Activated CD8-positive, alpha-beta memory T cell treated with anti-CD3 and anti-CD28 coated beads for 48 hours (primary cell): ENCODE measurements around the gene FLACC1.
"Not testable (repeated sequence)": the region's sequence is repeated elsewhere in the genome, so short reads cannot be mapped to it uniquely, and the experiment has no call there.

Experiments
- DNase-seq, 3 experiments: peaks; one replicate each; pipeline ENCODE4 v3.0.0-alpha.2; 2020; ENCODE audit warnings: low read depth in 2 of 3, low spot score in 2 of 3

The FLACC1 gene

DNA sequence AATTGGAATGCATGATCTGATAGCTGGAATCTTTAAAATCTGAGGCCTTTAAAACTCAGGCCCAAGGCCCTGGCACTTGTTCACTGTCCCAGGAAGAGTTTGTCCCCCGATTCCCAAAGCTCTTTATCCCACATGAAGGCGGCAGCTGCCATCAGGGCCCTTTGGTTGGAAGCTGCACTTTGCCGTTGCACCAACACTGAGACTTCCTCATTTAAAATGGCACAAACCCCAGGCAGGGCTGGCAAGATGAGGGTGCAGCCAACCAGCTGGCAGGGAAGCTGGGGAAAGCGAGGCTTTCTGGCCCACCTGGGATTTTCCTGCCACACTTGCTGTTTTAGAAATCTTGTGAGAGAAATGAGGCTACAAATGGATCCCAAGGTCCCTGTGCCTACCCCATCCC lies 6.3 kb downstream of the FLACC1 start:
- no peak for DNase-seq

DNA sequence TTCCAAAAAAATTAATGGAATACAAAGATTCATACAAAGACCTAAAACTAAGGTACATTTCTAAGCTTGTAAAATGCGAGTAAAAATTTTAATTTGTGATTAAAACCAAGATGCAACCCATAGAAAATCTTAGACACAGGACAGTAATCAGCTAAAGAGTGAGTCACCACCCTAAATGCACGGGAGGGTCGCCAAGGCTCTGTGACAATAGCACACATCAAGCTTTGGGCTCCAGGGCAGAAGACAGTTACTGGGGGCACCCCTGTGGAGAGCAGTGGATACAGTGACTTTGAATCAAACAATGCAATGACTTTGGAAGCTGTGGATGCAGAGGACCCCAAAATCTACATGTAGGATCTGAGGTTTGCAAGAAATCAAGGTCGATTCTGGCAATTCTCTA lies 7.5 kb downstream of the FLACC1 start:
- DNase-seq, result no peak

DNA sequence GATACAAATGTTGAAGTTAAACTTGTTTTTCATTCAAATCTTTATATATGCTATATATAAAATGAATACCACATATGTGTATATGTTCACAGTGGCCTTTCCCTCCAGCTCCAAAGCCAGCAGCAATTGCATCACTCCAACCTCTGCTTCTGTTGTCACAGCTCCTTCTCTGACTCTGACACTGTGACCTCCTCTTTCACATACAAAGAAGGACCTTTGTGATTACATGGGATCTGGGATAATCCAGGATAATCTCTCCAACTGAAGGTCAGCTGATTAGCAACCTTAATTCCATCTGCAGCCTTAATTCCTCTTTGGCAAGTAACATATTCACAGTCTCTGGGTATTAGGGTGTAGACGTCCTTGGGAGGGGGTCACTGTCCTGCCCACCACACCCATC lies 8.4 kb downstream of the FLACC1 start:
- DNase-seq, result no peak

GRCh38 chr2:201347138-201347537 lies 10.0 kb downstream of the FLACC1 start:
- no peak for DNase-seq

DNA sequence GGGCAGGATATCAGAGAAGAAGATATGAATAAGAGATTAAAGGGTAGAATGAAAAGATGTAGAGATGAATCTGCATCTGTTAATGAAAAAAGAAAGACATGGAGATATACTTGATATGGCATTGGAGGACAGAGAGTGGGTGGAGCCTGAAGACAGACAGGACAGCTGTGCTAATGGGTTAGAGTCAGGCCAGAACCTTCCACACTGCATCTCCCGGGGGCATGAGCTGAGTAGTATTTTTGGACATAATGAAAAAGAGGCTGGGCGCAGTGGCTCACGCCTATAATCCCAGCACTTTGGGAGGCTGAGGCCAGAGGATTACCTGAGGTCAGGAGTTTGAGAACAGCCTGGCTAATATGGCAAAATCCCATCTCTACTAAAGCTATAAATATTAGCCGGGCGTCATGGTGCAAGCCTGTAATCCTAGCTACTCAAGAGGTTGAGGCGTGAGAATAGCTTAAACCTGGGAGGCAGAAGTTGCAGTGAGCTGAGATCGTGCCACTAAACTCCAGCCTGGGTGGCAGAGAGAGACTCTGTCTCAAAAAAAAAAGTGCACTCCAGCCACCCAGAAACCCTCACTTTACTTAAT lies 11.4 kb downstream of the FLACC1 start:
- DNase-seq, result no peak

- no peak for DNase-seq
Observed at GRCh38 chr2:201344663-201345366, 12.3 kb downstream of the FLACC1 start.

- DNase-seq, result no peak
Observed at GRCh38 chr2:201343559-201343958, 13.6 kb downstream of the FLACC1 start.

DNA sequence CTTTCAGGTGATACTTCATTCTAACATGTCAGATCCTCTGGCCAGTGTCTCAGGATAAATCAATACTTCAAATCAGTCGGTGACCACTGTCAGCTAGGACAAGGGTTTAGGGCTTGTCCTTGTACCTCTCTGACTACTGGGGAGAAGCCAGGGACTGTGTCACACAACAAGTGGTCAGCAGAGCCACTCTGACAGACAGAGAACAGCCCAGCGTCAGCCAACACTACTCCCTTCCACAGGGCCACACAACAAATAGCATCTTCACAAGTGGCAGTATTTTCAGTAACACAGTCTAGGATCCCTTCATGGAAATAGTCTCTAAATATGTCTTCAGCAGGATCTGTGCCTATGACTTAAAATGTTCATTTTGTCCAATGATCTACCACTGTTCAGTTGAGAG lies 14.2 kb downstream of the FLACC1 start:
- no peak for DNase-seq

- no peak for DNase-seq
Observed at GRCh38 chr2:201329409-201329808, 27.7 kb downstream of the FLACC1 start.

GRCh38 chr2:201327678-201328077 lies 29.5 kb downstream of the FLACC1 start:
- no peak for DNase-seq

- no peak for DNase-seq
Observed at GRCh38 chr2:201322772-201323171, 34.4 kb downstream of the FLACC1 start.

- no peak for DNase-seq
Observed at GRCh38 chr2:201320701-201321100, 36.4 kb downstream of the FLACC1 start.

GRCh38 chr2:201320257-201320656 lies 36.9 kb downstream of the FLACC1 start:
- no peak for DNase-seq

- DNase-seq, result no peak
Observed at GRCh38 chr2:201319511-201319910, 37.6 kb downstream of the FLACC1 start.

DNA sequence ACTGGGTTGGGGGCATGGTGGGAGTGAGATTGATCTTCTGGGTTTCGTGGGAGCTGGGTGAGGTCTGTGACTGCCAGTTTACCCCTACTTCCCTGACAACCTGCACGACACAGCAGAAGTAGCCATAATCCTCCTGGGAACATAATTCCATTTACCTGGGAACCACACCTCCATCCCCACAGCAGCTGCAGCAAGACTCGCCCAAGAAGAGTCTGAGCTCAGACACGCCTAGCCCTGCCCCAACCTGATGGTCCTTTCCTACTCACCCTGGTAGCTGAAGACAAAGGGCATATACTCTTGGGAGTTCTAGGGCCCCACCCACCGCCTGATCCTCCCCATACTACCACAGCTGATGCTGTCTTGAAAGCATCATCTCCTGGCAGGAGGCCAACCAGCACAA lies 43.8 kb downstream of the FLACC1 start:
- DNase-seq, result no peak

DNA sequence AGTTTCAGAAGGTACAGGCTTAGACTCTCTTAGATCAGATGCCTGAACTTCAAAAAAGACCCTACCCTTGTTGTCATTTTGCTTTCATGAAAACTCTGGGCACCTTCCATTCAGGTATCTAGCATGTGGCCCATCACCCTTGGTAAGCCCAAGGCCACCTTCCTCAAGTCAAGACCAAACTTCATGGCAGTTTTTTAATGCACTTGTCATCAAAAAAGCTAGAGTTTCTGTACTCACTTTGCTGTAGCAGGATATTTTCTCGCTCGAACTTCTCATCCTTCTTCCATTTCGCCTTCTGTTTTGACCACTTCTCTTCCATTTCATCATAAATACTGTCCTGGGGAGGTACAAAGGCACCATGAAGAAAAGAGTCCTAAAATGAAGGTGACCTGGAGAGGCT lies 48.2 kb downstream of the FLACC1 start:
- DNase-seq, result no peak

GRCh38 chr2:201307876-201308275 lies 49.3 kb downstream of the FLACC1 start:
- DNase-seq, result no peak

DNA sequence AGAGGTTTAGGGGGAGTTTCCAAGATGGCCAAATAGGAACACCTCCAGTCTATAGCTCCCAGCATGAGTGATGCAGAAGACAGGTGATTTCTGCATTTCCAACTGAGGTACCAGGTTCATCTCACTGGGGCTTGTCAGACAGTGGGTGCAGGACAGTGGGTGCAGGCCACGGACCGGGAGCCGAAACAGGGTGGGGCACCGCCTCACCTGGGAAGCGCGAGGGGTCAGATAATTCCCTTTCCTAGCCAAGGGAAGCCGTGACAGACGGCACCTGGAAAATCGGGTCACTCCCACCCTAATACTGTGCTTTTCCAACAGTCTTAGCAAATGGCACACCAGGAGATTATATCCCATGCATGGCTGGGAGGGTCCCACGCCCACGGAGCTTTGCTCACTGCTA lies 57.2 kb downstream of the FLACC1 start:
- DNase-seq, result not testable (repeated sequence)

GRCh38 chr2:201298462-201299052 lies 58.6 kb downstream of the FLACC1 start:
- no peak for DNase-seq

GRCh38 chr2:201290457-201291148 lies 66.5 kb downstream of the FLACC1 start:
- DNase-seq, result not testable (repeated sequence)

DNA sequence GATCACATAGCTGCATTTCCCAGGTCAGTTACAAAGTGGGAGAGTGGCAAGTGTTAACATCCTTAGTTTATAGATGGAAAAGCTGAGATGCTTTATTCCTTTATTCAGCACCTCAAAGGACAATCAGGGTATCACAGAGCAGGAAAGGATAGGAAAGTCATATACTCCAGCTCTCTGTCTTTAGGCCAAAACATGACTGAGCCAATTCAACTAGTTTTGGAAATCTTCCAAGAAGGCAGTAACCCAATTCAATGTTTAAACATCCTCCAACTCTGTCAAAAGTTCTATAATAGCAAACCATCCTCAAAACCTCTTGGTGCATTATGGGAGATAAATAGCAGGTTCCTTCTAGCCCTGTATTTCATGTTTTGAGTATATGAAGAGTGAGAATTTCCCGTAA lies 71.6 kb downstream of the FLACC1 start:
- no peak for DNase-seq
